Breast epithelium (tissue), 3 donors: ENCODE results near the gene GALNT1.

Experiments
- POLR2AphosphoS5 ChIP-seq, 3 donors: sonication (generic); formaldehyde crosslinking; IDR thresholded peaks; one replicate each; pipeline ENCODE4 v1.6.1; 2017; ENCODE audit warnings: antibody characterized with exemption in 3 of 3
- TF ChIP-seq, protein P1 (sequence below), 3 donors: fragments of 450-650 bp; IDR thresholded peaks; one replicate each; pipeline ENCODE4 v1.5.1; 2016 to 2017; ENCODE audit warnings: antibody characterized with exemption in 3 of 3, mild to moderate bottlenecking in 3 of 3, moderate library complexity in 3 of 3

DNA sequence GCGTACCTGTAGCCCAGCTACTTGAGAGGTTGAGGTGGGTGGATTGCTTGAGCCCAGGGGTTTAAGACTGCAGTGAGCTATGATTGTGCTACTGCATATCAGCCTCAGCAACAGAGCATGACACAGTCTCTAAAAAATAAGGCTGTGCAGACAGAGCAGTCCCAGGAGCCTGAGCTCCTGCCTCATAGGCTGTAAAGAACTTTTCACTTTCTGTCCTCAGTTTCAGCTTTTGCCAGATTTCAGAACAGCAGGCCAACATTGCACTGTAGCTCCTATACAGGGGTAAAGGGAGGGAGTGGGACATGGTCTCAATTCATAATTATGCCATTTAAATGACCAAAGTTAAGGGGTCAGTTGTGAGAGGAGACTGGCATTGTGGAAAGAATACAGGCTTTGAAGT is 150.6 kb downstream of the GALNT1 start:
- TF ChIP-seq, protein P1, sequence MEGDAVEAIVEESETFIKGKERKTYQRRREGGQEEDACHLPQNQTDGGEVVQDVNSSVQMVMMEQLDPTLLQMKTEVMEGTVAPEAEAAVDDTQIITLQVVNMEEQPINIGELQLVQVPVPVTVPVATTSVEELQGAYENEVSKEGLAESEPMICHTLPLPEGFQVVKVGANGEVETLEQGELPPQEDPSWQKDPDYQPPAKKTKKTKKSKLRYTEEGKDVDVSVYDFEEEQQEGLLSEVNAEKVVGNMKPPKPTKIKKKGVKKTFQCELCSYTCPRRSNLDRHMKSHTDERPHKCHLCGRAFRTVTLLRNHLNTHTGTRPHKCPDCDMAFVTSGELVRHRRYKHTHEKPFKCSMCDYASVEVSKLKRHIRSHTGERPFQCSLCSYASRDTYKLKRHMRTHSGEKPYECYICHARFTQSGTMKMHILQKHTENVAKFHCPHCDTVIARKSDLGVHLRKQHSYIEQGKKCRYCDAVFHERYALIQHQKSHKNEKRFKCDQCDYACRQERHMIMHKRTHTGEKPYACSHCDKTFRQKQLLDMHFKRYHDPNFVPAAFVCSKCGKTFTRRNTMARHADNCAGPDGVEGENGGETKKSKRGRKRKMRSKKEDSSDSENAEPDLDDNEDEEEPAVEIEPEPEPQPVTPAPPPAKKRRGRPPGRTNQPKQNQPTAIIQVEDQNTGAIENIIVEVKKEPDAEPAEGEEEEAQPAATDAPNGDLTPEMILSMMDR (IDR thresholded peaks at IDR 0.05): no peak
- no peak for TF ChIP-seq POLR2AphosphoS5 (IDR thresholded peaks at IDR 0.05)
